ENCODE data around the gene ELP2.

The ELP2 gene

DNA sequence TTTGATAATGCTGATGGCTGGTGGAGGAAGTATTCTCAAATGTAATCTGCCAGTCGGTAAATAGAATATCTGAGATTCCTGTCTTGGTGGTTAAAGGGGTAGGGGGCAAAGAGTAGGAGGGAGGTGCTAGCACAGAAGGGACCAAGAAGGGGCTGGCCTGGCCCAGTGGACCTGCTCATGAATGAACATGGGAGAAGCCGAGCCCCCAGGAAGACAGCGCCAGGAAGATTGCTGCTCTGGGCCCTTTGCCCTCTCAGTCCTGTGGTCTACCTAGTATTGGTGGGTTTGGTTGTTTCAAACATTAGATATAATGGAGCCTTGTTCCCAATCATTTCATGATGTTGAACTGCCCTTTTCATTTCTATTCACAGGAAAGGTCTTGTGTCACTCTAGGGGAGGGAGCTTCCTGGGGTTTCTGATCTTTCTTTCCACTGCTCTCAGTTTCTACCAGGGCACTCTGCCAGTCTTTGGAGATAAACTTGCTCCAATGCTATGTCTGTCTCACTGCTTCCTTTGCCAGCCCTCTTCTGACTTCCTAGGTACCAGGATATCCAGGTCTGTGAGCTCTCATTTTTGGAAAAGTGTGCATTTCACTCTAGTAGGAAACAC lies 52.3 kb downstream of the ELP2 start:
- no peak overlapping the region for H3K27ac Mint-ChIP-seq
- H3K4me3 Mint-ChIP-seq = no peak overlapping the region
- no peak for DNase-seq (ENCODE audit: low spot score)
- H3K27me3 Mint-ChIP-seq (ENCODE audit: low read depth) = peaks cover 4% of the 10 kb centered on the region
- peaks cover 4% of the 10 kb centered on the region for H3K36me3 Mint-ChIP-seq (ENCODE audit: low read depth)
- H3K4me1 Mint-ChIP-seq (ENCODE audit: low read depth) = peaks cover 5% of the 10 kb centered on the region
- no peaks in the 10 kb centered on the region for H3K9me3 Mint-ChIP-seq

- H3K4me3 Mint-ChIP-seq = no peak overlapping the region
- H3K27me3 Mint-ChIP-seq (ENCODE audit: low read depth) = peaks cover 5% of the 10 kb centered on the region
- no peak for DNase-seq (ENCODE audit: low spot score)
- peaks cover 1% of the 10 kb centered on the region for H3K36me3 Mint-ChIP-seq (ENCODE audit: low read depth)
- peaks cover 5% of the 10 kb centered on the region for H3K4me1 Mint-ChIP-seq (ENCODE audit: low read depth)
- H3K27ac Mint-ChIP-seq = no peak overlapping the region
- no peaks in the 10 kb centered on the region for H3K9me3 Mint-ChIP-seq
Observed at GRCh38 chr18:36183033-36183432, 53.3 kb downstream of the ELP2 start.

DNA sequence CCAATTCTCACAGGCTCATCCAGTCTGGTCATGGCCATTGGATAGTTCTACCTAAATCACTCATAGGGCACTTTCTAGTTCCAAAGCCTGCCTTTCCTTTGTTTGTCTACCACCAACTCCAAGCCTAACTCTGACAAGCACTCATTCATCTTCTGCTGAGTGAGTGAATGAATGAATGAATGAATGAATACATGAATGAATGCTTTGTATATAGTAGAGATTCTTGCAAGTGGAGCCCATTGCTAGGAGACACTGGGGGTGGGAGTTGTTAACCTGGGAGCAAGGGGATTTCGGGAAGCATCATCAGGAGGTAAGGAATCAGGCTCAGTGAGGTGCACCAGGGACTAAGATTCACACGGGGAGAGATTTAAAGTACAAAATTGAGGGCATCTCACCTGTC lies 54.3 kb downstream of the ELP2 start:
- H3K27me3 Mint-ChIP-seq (ENCODE audit: low read depth) = peaks cover 14% of the 10 kb centered on the region
- DNase-seq (ENCODE audit: low spot score) = no peak
- no peak overlapping the region for H3K27ac Mint-ChIP-seq
- no peaks in the 10 kb centered on the region for H3K36me3 Mint-ChIP-seq (ENCODE audit: low read depth)
- no peaks in the 10 kb centered on the region for H3K9me3 Mint-ChIP-seq
- H3K4me1 Mint-ChIP-seq (ENCODE audit: low read depth) = peaks cover 5% of the 10 kb centered on the region
- H3K4me3 Mint-ChIP-seq = no peak overlapping the region

GRCh38 chr18:36185157-36185556 lies 55.5 kb downstream of the ELP2 start:
- Mint-ChIP-seq H3K4me1 (ENCODE audit: low read depth) (peaks cover under 1% of the 10 kb centered on the region), H3K27me3 (ENCODE audit: low read depth) (peaks cover 23% of the 10 kb centered on the region), H3K4me3 (peak overlapping the region; percentile 38), H3K9me3 (no peaks in the 10 kb centered on the region), H3K36me3 (ENCODE audit: low read depth) (no peaks in the 10 kb centered on the region), H3K27ac (no peak overlapping the region)
- DNase-seq (ENCODE audit: low spot score) = no peak

DNA sequence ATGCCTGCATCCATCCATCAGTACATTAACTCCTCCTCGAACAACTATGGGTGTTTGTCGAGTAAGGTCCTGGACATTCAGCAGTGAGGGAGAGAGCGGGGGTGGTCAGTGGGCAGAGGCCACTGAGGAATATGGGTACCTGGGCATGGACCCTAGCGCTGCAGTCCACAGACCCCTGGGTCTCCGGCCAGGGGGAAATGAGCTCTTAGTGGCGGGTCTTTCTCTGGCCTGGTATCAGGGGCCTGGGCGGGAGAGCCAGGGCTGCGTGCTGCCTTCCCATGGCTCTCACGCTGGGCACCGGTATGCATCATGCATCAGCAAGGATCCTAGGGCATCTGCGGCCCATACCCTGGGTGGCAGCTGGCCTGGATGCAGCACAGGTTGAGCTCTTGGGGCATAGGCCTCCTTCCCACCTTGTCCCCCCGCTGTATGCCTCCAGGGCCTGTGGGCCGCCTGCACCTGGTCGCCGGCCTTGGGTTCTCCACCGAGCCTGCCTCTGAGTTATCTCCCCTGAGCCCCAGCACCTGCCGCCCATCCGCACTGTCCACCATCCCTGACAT lies 56.3 kb downstream of the ELP2 start:
- Mint-ChIP-seq H3K27me3 (ENCODE audit: low read depth) (peaks cover 26% of the 10 kb centered on the region), H3K36me3 (ENCODE audit: low read depth) (no peaks in the 10 kb centered on the region), H3K4me3 (peak overlapping the region; percentile 38), H3K27ac (no peak overlapping the region), H3K4me1 (ENCODE audit: low read depth) (no peaks in the 10 kb centered on the region), H3K9me3 (no peaks in the 10 kb centered on the region)
- DNase-seq (ENCODE audit: low spot score) = no peak

- Mint-ChIP-seq H3K4me3 (peak overlapping the region; percentile 79), H3K4me1 (ENCODE audit: low read depth) (no peaks in the 10 kb centered on the region), H3K27ac (no peak overlapping the region), H3K9me3 (no peaks in the 10 kb centered on the region), H3K27me3 (ENCODE audit: low read depth) (peaks cover 28% of the 10 kb centered on the region), H3K36me3 (ENCODE audit: low read depth) (no peaks in the 10 kb centered on the region)
- no peak for DNase-seq (ENCODE audit: low spot score)
Observed at GRCh38 chr18:36186461-36187192, 56.9 kb downstream of the ELP2 start.

- Mint-ChIP-seq H3K27me3 (ENCODE audit: low read depth) (peaks cover 28% of the 10 kb centered on the region), H3K4me3 (peak within 1 kb of the TSS; percentile 79), H3K4me1 (ENCODE audit: low read depth) (no peaks in the 10 kb centered on the region), H3K27ac (no peak within 1 kb of the TSS), H3K9me3 (no peaks in the 10 kb centered on the region), H3K36me3 (ENCODE audit: low read depth) (no peaks in the 10 kb centered on the region)
- DNase-seq (ENCODE audit: low spot score) = peak; percentile 51
Observed at GRCh38 chr18:36187193-36187825, 57.6 kb downstream of the ELP2 start, which contains the start of gene MOCOS. TSS of gene MOCOS (plus strand) at chr18:36187497. CDS start at chr18:36187540, 43 bp downstream.

- Mint-ChIP-seq H3K4me3 (peak overlapping the region; percentile 71), H3K4me1 (ENCODE audit: low read depth) (no peaks in the 10 kb centered on the region)
Observed at GRCh38 chr18:36187826-36188721, 58.4 kb downstream of the ELP2 start.

DNA sequence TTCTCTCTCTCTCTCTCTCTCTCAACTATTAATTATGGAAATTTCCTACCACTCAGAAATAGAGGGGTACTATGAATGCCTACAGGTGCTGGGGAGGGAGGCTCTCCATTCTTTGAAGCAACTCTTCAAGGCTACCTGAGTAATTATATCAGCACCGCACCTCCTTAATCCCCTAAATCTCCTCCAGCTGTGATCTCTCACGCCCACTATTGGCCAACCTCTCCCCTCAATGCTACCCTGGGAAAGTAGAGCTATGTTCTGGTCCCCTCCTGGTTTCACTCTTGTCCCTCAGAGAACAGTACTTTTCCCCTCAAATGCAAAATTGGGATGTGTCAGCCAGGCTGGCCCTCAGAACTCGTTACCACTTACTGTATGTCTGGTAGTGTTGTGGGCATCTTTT lies 59.2 kb downstream of the ELP2 start:
- H3K9me3 Mint-ChIP-seq = no peaks in the 10 kb centered on the region
- H3K27me3 Mint-ChIP-seq (ENCODE audit: low read depth) = peaks cover 28% of the 10 kb centered on the region
- H3K4me1 Mint-ChIP-seq (ENCODE audit: low read depth) = no peaks in the 10 kb centered on the region
- no peak overlapping the region for H3K27ac Mint-ChIP-seq
- peak overlapping the region; percentile 7 for H3K4me3 Mint-ChIP-seq
- DNase-seq (ENCODE audit: low spot score) = no peak
- H3K36me3 Mint-ChIP-seq (ENCODE audit: low read depth) = no peaks in the 10 kb centered on the region

More at GRCh38 chr18:36187826-36188721, 58.4 kb downstream of the ELP2 start:
- DNase-seq (ENCODE audit: low spot score) = no peak
- Mint-ChIP-seq H3K27me3 (ENCODE audit: low read depth) (peaks cover 28% of the 10 kb centered on the region), H3K27ac (no peak overlapping the region), H3K9me3 (no peaks in the 10 kb centered on the region), H3K36me3 (ENCODE audit: low read depth) (no peaks in the 10 kb centered on the region)

GRCh38 chr18:36189486-36189885 lies 59.8 kb downstream of the ELP2 start:
- Mint-ChIP-seq H3K4me3 (no peak overlapping the region), H3K9me3 (no peaks in the 10 kb centered on the region), H3K27me3 (ENCODE audit: low read depth) (peaks cover 28% of the 10 kb centered on the region), H3K27ac (no peak overlapping the region), H3K36me3 (ENCODE audit: low read depth) (no peaks in the 10 kb centered on the region), H3K4me1 (ENCODE audit: low read depth) (no peaks in the 10 kb centered on the region)
- no peak for DNase-seq (ENCODE audit: low spot score)

GRCh38 chr18:36191286-36191685 lies 61.6 kb downstream of the ELP2 start:
- Mint-ChIP-seq H3K27ac (no peak overlapping the region), H3K4me1 (ENCODE audit: low read depth) (no peaks in the 10 kb centered on the region), H3K27me3 (ENCODE audit: low read depth) (peaks cover 23% of the 10 kb centered on the region), H3K36me3 (ENCODE audit: low read depth) (no peaks in the 10 kb centered on the region), H3K4me3 (no peak overlapping the region), H3K9me3 (no peaks in the 10 kb centered on the region)
- no peak for DNase-seq (ENCODE audit: low spot score)

DNA sequence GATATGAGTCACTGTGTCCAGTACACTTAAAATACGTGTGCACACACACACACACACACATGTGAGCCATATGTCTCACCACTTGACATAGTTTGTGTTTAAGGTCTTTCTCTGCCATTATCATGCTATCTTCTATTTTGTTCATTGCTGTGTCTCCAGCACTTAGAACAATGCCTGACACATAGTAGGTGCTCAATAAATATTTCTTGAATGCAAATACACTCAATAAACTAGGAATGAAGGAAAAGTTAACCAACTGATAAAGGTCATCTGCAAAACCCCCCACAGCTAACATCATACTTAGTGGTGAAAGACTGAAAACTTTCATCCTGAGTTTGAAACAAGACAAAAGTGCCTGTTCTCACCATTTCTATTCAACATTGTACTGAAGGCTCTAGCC lies 62.0 kb downstream of the ELP2 start:
- Mint-ChIP-seq H3K36me3 (ENCODE audit: low read depth) (no peaks in the 10 kb centered on the region), H3K4me3 (no peak overlapping the region), H3K4me1 (ENCODE audit: low read depth) (no peaks in the 10 kb centered on the region), H3K27me3 (ENCODE audit: low read depth) (peaks cover 23% of the 10 kb centered on the region), H3K27ac (no peak overlapping the region), H3K9me3 (no peaks in the 10 kb centered on the region)
- no peak for DNase-seq (ENCODE audit: low spot score)

GRCh38 chr18:36194600-36195315 lies 65.1 kb downstream of the ELP2 start:
- no peak overlapping the region for H3K4me3 Mint-ChIP-seq
- peaks cover 9% of the 10 kb centered on the region for H3K27me3 Mint-ChIP-seq (ENCODE audit: low read depth)
- no peaks in the 10 kb centered on the region for H3K4me1 Mint-ChIP-seq (ENCODE audit: low read depth)
- DNase-seq (ENCODE audit: low spot score) = no peak
- no peak overlapping the region for H3K27ac Mint-ChIP-seq
- H3K9me3 Mint-ChIP-seq = no peaks in the 10 kb centered on the region
- no peaks in the 10 kb centered on the region for H3K36me3 Mint-ChIP-seq (ENCODE audit: low read depth)

All from T-helper 2 cell treated with Interferon-gamma antibody and Interleukin-4, amounts not matched to agents 5 μg/mL and 100 μg/mL, for 36 hours (primary cell).